ENCODE results near the gene GJA3. TPM values are rescaled to one million over a fixed set of nuclear protein-coding genes. Genes with fewer than 3 reads are reported as not detected.
A peak's percentile ranks its signal among the peaks of the same experiment; 100 is the strongest.

GJA3 gene
- total RNA-seq, 2 experiments from 2014 or later = 0.16 TPM; not detected in 1

DNA sequence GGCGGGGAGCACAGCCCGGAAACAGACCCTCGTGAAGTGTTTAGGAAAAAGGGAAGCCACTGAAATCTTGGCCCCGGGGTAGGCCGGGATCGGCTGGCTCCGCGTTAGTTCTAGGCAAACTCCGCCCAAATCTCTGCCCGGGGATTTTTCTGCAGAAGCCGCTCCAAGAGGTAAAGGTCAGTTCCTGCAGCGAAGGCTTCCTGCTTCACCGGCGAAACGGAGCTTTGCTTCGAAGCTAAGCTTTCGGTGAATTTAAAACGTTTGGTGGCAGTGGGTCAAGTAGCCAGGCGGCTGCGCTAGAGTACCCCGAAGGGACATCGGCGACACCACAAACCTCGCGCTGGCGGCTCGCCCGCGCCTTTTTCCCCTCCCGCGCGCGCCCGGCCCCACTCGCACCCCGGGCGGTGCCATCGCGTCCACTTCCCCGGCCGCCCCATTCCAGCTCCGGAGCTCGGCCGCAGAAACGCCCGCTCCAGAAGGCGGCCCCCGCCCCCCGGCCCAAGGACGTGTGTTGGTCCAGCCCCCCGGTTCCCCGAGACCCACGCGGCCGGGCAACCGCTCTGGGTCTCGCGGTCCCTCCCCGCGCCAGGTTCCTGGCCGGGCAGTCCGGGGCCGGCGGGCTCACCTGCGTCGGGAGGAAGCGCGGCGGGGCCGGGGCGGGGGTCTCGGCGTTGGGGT is 31.4 kb upstream of the GJA3 start:
- no peak for DNase-seq
- H3K27ac Mint-ChIP-seq = no peak overlapping the region
- ChIA-PET CTCF (no interaction called here), POLR2A (no interaction called here)
- ATAC-seq = peak; percentile 24
- peaks cover 64% of the 10 kb centered on the region for H3K27me3 Mint-ChIP-seq (ENCODE audit: low read depth)
- peaks cover 18% of the 10 kb centered on the region for H3K4me1 Mint-ChIP-seq (ENCODE audit: low read depth)
- H3K4me3 Mint-ChIP-seq = peak overlapping the region; percentile 49
- no peaks in the 10 kb centered on the region for H3K9me3 Mint-ChIP-seq (ENCODE audit: insufficient read depth)
- H3K36me3 Mint-ChIP-seq (ENCODE audit: low read depth) = no peaks in the 10 kb centered on the region

DNA sequence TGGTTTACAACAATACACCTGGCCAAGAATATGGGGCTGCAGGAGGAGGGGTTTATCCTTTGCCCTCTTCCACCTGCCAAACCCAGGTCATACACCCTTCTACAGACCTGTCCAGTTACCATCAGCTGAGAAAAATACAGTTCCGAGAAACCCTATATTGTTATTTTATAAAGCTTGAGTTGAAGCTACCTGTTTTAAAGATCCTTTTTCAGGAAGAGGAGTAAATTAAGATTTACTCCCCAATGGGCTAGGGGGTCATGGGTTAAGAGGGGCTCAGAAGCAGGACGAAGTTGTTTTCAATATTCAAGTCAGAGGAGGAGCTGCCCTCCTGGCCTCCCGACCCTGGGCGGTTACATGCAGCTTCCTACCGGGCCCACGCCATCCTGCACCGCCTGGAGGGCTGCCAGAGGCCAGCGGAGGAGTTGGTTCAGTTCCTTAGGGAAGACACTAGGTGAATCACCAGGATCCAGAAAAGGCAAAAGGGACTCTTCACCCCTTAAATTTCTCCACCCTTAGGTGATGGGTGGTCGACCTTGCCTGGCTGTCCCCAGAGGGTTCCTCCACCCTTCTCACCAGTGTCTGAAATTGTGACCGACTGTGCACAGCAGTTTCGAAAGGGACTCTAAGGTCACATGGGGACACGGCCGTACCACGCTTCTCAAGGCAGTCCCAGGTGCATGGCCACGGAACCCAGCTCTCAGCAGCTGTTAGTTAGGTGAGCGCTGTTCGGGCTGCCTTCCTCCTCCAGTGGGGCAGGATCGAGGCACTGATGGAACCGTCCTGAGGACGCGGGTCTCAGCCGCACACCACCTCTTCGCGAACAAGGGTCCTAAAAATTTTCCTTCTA is 30.7 kb upstream of the GJA3 start:
- H3K27ac Mint-ChIP-seq = no peak overlapping the region
- POLR2A ChIA-PET = no interaction called here
- H3K27me3 Mint-ChIP-seq (ENCODE audit: low read depth) = peaks cover 59% of the 10 kb centered on the region

DNA sequence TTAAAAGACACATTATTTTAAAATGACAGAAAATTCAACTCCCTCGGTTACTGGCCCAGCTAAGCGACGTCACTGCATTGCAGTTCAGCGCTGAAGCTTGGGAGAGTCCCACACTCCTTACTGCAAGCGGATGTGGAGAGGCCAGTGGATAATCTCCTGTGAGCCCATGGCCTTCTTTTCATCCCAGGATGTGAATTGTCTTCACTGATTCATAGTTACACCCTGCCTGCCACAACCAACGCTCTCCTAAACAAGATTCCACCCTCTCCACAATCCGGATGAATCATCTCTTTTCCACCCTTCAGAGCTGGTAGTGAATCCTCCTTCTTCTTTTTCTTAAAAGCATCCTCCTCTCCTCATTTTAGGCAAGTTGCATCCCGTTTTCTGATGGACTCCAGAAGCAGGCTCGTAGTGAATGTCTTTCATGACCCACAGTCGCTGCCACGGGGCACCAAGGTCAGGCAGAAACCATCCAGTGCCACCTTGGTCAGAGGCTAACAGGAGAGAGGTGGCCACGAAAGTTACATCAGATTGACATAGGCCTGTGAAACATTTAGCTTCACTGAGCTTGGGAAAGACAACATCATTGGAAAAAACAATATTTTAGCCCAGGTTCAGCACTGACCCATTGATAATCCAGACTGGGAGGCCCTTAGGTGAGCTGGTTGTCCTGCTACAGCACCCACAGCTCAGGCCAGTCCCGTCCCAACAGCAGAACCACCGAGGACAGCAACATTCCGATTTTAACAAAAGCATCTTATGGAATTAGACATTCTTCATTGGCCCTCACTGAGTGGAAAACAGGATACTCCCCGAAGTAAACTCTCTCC is 29.8 kb upstream of the GJA3 start:
- no peak for ATAC-seq
- H3K27me3 Mint-ChIP-seq (ENCODE audit: low read depth) = peaks cover 55% of the 10 kb centered on the region
- H3K36me3 Mint-ChIP-seq (ENCODE audit: low read depth) = no peaks in the 10 kb centered on the region
- DNase-seq = no peak
- H3K4me1 Mint-ChIP-seq (ENCODE audit: low read depth) = peaks cover 14% of the 10 kb centered on the region
- ChIA-PET CTCF (interaction anchor here (0.7 to 1.5 kb wide), 3 partner anchors 8 to 12 kb away, joined by 3 to 4 read pairs (median 3); no protein-coding TSS in a partner anchor), POLR2A (no interaction called here)
- no peak overlapping the region for H3K27ac Mint-ChIP-seq
- no peak overlapping the region for H3K4me3 Mint-ChIP-seq
- no peaks in the 10 kb centered on the region for H3K9me3 Mint-ChIP-seq (ENCODE audit: insufficient read depth)

More for the DNA sequence above, 30.7 kb upstream of the GJA3 start:
- ATAC-seq (peak; percentile 10), DNase-seq (no peak)
- CTCF ChIA-PET = interaction anchor here (0.7 to 1.5 kb wide), 3 partner anchors 9 to 13 kb away, joined by 3 to 4 read pairs (median 3); no protein-coding TSS in a partner anchor
- Mint-ChIP-seq H3K9me3 (ENCODE audit: insufficient read depth) (no peaks in the 10 kb centered on the region), H3K36me3 (ENCODE audit: low read depth) (no peaks in the 10 kb centered on the region), H3K4me3 (peak overlapping the region; percentile 49), H3K4me1 (ENCODE audit: low read depth) (peaks cover 14% of the 10 kb centered on the region)

DNA sequence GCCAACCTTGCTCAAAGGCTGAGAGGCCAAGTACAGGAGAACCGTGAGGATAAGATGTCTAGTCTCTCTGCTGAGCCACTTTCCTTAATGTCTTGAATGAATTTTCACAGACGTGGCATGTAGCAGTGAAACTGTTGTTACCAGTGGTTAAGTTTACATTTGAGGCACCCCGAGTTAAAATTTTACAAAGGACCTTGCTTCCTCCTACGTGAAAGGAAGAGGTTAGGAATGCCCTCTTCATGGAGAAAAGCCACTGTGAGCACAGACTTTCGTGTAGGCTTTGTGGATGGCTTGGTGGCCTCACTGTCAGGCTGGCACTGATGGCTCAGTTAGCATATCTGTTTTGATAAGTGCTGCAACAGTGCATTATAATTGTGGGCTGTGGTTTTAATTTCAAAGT is 29.2 kb upstream of the GJA3 start:
- Mint-ChIP-seq H3K9me3 (ENCODE audit: insufficient read depth) (no peaks in the 10 kb centered on the region), H3K4me3 (no peak overlapping the region), H3K4me1 (ENCODE audit: low read depth) (peaks cover 14% of the 10 kb centered on the region), H3K36me3 (ENCODE audit: low read depth) (no peaks in the 10 kb centered on the region), H3K27me3 (ENCODE audit: low read depth) (peaks cover 50% of the 10 kb centered on the region), H3K27ac (no peak overlapping the region)
- ATAC-seq (no peak), DNase-seq (no peak)
- CTCF ChIA-PET = interaction anchor here (0.7 kb wide), 1 partner anchor 9 kb away, joined by 3 read pairs; no protein-coding TSS in a partner anchor
- POLR2A ChIA-PET = no interaction called here

DNA sequence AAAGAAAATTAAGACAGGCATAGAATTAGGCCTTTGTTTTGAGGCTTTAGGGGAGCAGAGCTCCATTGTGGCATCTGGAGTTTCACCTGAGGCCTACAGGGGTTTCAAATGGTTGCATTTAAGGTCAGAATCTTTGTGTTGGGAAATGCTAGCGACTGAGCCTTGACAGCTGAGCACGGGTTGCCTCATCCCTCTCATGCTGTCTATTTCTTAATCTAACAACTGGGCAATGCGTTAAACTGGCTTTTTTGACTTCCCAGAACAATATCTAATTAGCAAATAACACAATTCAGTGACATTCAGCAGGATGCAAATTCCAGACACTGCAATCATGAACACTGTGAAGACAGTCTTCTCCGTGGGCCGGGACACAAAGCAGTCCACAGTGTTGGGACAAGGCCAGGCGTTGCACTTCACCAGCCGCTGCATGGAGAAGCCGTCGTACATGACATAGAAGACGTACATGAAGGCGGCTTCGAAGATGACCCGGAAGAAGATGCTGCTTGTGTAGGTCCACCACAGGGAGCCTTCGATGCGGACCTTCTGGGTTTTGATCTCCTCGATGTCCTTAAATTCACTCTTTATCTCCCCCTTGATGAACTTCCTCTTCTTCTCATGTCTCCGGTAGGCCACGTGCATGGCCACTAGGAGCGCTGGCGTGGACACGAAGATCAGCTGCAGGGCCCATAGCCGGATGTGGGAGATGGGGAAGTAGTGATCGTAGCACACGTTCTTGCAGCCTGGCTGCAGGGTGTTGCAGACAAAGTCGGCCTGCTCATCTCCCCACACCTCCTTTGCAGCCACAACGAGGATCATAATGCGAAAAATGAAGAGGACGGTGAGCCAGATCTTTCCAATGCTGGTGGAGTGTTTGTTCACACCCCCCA is 28.1 kb upstream of the GJA3 start:
- Mint-ChIP-seq H3K9me3 (ENCODE audit: insufficient read depth) (no peaks in the 10 kb centered on the region), H3K4me1 (ENCODE audit: low read depth) (peaks cover 5% of the 10 kb centered on the region), H3K36me3 (ENCODE audit: low read depth) (no peaks in the 10 kb centered on the region), H3K27me3 (ENCODE audit: low read depth) (peaks cover 41% of the 10 kb centered on the region), H3K4me3 (no peak overlapping the region), H3K27ac (no peak overlapping the region)
- no peak for ATAC-seq
- ChIA-PET CTCF (interaction anchor here (0.7 kb wide), 1 partner anchor 10 kb away, joined by 3 read pairs; no protein-coding TSS in a partner anchor), POLR2A (no interaction called here)
- DNase-seq = no peak

DNA sequence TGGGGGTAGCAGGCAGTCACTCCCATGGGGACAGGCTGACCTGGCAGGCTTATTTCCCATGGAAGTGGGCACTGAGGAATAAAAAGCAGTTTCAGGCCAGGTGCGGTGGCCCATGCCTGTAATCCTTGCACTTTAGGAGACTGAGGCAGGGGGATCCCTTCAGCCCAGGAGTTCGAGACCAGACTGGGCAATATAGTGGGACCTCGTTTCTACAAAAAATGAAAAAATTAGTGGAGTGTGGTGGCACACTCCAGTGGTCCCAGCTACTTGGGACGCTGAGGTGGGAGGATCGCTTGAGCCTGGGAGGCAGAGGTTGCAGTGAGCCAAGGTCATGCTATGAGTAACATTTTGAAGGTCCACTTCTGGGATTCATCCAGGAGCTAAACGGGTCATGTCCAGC is 25.9 kb upstream of the GJA3 start:
- ATAC-seq (no peak), DNase-seq (no peak)
- ChIA-PET POLR2A (no interaction called here), CTCF (interaction anchor here (1.3 to 3.0 kb wide), 2 partner anchors 10 kb away, joined by 9 to 14 read pairs; no protein-coding TSS in a partner anchor)
- no peak overlapping the region for H3K27ac Mint-ChIP-seq
- no peaks in the 10 kb centered on the region for H3K9me3 Mint-ChIP-seq (ENCODE audit: insufficient read depth)
- H3K4me1 Mint-ChIP-seq (ENCODE audit: low read depth) = peaks cover under 1% of the 10 kb centered on the region
- no peak overlapping the region for H3K4me3 Mint-ChIP-seq
- no peaks in the 10 kb centered on the region for H3K36me3 Mint-ChIP-seq (ENCODE audit: low read depth)
- H3K27me3 Mint-ChIP-seq (ENCODE audit: low read depth) = peaks cover 32% of the 10 kb centered on the region

DNA sequence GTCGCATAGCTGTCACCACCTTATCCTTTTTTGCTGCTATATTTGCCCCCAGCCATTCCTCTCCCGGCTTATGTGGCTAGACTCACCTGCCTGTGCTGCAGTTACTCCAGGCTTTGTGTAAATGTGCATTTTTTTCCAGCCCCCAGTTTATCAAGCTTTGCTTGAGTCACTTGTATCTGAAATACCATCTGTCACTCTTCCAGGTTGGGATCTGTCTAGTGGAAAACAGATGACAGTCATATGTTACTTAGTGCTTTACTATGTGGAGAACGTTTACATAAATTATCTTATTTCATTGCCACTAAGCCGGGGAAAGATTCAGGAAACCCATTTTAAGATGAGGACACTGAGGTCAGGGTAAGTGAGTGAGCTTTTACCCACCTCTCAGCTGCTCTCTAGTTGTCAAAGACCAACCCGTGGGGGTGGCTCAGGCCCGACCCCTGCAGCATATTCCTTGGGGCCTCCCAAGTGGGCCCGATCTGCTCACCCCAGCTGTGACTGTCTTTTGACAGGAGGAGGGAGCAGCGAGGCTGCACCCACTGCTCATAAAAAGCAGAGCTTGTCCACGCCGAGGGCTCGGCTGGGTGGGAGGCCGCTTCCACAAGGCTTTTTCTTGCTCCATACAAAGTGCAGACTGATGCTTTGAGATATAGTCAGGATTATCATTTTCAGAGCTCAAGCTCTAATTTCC is 24.7 kb upstream of the GJA3 start:
- Mint-ChIP-seq H3K36me3 (ENCODE audit: low read depth) (no peaks in the 10 kb centered on the region), H3K4me3 (no peak overlapping the region), H3K9me3 (ENCODE audit: insufficient read depth) (no peaks in the 10 kb centered on the region), H3K4me1 (ENCODE audit: low read depth) (no peaks in the 10 kb centered on the region), H3K27me3 (ENCODE audit: low read depth) (peaks cover 28% of the 10 kb centered on the region), H3K27ac (no peak overlapping the region)
- ChIA-PET POLR2A (no interaction called here), CTCF (interaction anchor here (3.0 kb wide), 1 partner anchor 11 kb away, joined by 14 read pairs; no protein-coding TSS in a partner anchor)
- no peak for ATAC-seq
- no peak for DNase-seq

DNA sequence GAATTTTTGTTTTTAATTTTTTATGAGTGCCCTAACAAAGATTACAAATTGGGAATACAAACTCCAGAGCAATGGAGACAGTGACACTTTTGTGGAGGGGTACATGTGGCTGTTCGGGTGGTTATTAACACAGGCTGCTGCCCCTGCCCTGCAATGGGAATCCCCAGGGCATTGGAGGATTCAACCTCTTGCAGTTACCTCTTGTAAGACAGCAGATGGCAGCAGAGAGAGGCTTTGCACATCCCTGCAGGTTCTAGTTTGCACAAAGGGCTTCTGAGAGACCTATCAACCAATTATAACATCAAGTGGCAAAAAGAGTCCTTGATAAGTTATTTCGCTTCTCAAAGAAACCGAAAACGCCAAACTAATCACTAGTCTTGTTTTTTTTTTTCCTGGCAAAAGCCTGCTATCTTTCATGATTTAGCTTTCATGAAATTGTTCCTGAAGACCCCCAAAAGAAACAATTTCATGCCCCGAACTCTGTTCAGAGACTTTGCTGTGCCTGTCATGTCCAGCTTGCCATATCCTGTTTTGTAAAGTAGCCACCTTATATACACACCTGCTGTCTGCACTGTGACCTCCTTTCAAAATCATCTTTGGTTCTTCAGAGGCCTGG is 21.5 kb upstream of the GJA3 start:
- no peaks in the 10 kb centered on the region for H3K9me3 Mint-ChIP-seq (ENCODE audit: insufficient read depth)
- H3K4me3 Mint-ChIP-seq = no peak overlapping the region
- ChIA-PET CTCF (interaction anchor here (1.1 to 2.3 kb wide), 9 partner anchors 9 to 743 kb away, joined by 3 to 12 read pairs (median 5); no protein-coding TSS in a partner anchor), POLR2A (no interaction called here)
- H3K4me1 Mint-ChIP-seq (ENCODE audit: low read depth) = no peaks in the 10 kb centered on the region
- ATAC-seq = peak; percentile 95
- DNase-seq = peak; percentile 64
- no peaks in the 10 kb centered on the region for H3K36me3 Mint-ChIP-seq (ENCODE audit: low read depth)
- no peak overlapping the region for H3K27ac Mint-ChIP-seq
- H3K27me3 Mint-ChIP-seq (ENCODE audit: low read depth) = peaks cover 28% of the 10 kb centered on the region

DNA sequence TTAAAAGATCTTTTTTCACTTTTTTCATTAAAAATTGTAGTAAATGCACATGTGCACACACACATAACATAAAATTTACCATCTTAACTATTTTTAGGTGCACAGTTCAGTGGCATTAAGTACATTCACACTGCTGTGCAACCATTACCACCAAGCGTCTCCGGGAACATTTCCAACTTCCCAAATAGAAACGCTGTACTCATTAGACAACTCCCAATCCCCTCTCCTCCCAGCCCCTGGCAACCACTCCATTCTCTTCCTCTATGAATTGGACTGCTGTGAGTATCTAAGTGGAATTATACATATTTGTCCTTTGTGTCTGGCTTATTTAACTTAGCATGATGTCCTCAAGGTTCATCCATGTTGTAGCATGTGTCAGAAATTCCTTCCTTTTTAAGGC is 20.3 kb upstream of the GJA3 start:
- Mint-ChIP-seq H3K4me3 (no peak overlapping the region), H3K4me1 (ENCODE audit: low read depth) (no peaks in the 10 kb centered on the region), H3K9me3 (ENCODE audit: insufficient read depth) (no peaks in the 10 kb centered on the region), H3K36me3 (ENCODE audit: low read depth) (no peaks in the 10 kb centered on the region), H3K27ac (no peak overlapping the region), H3K27me3 (ENCODE audit: low read depth) (peaks cover 38% of the 10 kb centered on the region)
- ATAC-seq = no peak
- ChIA-PET POLR2A (no interaction called here), CTCF (interaction anchor here (0.8 to 2.9 kb wide), 6 partner anchors 10 to 744 kb away, joined by 3 to 9 read pairs (median 6); no protein-coding TSS in a partner anchor)
- no peak for DNase-seq

DNA sequence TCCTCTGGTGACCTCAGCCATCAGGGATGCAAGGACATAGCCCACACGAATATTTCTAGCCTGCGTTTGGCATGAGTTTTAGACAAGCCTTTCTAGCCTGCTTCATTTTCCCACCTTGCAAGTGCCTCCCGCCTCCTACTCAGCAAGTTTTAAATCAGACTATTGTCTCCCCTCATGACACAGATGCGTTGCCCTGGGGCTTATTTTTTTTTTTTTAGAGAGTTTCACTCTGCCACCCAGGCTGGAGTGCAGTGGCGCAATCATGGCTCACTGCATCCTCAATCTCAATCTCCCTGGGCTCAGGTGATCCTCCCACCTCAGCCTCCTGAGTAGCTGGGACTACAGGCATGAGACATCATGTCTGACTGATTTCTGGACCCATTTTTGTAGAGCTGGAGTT is 17.3 kb upstream of the GJA3 start:
- Mint-ChIP-seq H3K4me3 (no peak overlapping the region), H3K4me1 (ENCODE audit: low read depth) (peaks cover 8% of the 10 kb centered on the region), H3K36me3 (ENCODE audit: low read depth) (no peaks in the 10 kb centered on the region), H3K9me3 (ENCODE audit: insufficient read depth) (no peaks in the 10 kb centered on the region), H3K27ac (no peak overlapping the region), H3K27me3 (ENCODE audit: low read depth) (peaks cover 64% of the 10 kb centered on the region)
- CTCF ChIA-PET = interaction anchor here (0.7 to 2.9 kb wide), 2 partner anchors 13 to 19 kb away, joined by 3 to 9 read pairs; no protein-coding TSS in a partner anchor
- ATAC-seq (no peak), DNase-seq (no peak)
- POLR2A ChIA-PET = no interaction called here

All from activated CD8-positive, alpha-beta T cell treated with anti-CD3 and anti-CD28 coated beads, Interleukin-2, amount 10 ng/mL, durations not matched to agents 7 days and 5 days (primary cell).